ENCODE results near the gene HNF1B.

DNA sequence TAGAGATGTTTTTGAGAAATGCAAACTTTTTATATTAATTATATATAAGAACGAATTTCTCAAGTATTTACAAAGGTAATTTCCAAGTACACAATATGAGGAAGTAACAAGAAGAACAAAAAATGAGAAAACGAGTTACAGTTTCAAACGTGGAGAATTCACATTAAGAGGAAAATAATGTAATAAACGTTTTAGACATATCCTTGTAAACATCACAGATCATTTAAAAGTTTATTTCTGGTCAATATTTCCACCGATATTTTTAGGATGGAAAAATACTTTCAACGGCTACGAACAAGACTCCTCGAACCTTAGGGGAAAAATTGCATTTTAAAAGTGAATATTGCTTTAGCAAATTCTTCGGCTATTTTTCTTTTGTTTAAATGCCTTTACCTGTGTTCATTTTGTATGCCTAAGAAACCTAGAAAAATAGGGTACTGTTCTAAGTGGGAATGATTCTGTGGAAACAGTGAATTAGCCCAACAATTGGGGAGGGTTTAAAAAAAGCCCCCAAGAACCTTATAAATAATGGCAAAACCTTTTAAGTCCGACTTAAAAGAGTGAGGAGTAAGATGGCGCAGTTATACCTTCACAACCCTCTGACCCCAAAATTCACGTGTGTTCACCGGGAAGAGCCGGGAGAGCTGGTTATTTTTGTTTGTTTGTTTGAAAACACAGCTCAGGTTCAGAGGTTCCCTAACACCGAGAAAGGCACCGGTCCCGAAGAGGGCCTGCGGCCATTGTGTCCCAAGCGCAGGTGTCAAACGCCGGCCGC, 3.3 kb downstream of the HNF1B start:
- TF ChIP-seq, protein P1, sequence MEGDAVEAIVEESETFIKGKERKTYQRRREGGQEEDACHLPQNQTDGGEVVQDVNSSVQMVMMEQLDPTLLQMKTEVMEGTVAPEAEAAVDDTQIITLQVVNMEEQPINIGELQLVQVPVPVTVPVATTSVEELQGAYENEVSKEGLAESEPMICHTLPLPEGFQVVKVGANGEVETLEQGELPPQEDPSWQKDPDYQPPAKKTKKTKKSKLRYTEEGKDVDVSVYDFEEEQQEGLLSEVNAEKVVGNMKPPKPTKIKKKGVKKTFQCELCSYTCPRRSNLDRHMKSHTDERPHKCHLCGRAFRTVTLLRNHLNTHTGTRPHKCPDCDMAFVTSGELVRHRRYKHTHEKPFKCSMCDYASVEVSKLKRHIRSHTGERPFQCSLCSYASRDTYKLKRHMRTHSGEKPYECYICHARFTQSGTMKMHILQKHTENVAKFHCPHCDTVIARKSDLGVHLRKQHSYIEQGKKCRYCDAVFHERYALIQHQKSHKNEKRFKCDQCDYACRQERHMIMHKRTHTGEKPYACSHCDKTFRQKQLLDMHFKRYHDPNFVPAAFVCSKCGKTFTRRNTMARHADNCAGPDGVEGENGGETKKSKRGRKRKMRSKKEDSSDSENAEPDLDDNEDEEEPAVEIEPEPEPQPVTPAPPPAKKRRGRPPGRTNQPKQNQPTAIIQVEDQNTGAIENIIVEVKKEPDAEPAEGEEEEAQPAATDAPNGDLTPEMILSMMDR (IDR thresholded peaks at IDR 0.05): no peak
- no peak for TF ChIP-seq POLR2A (IDR thresholded peaks at IDR 0.05)

All from uterus (tissue), 2 donors.